ENCODE results near the gene SLC10A3.

The SLC10A3 gene

GRCh38 chrX:154439841-154440240 is 50.6 kb downstream of the SLC10A3 start:
- peaks cover 7% of the 10 kb centered on the region for H3K4me1 ChIP-seq (ENCODE audit: control insufficient read depth, insufficient read depth, low read length, poor library complexity, severe bottlenecking)
- WGBS, 2 experiments (ENCODE audit: insufficient coverage in 2 of 2), result 97% methylated on average over 6 of the region's 18 CpGs; no CpG with 5 or more reads in 1 of the 2 experiments
- no peak overlapping the region for H3K27ac ChIP-seq (ENCODE audit: low read depth, low read length, severe bottlenecking)
- no peak overlapping the region for H3K4me3 ChIP-seq (ENCODE audit: extremely low read depth, insufficient read depth, low read length, poor library complexity, severe bottlenecking)
- H3K9me3 ChIP-seq (ENCODE audit: control insufficient read depth, low read length), result no peaks in the 10 kb centered on the region
- peaks cover 43% of the 10 kb centered on the region for H3K36me3 ChIP-seq (ENCODE audit: control insufficient read depth, insufficient read depth, low read length)

- whole genome bisulfite sequencing, 2 experiments (ENCODE audit: insufficient coverage in 2 of 2), result 64 to 88% methylated on average over 10 to 13 of the region's 28 CpGs
- peaks cover 54% of the 10 kb centered on the region for H3K36me3 ChIP-seq (ENCODE audit: control insufficient read depth, insufficient read depth, low read length)
- peak overlapping the region; percentile 50 for H3K4me3 ChIP-seq (ENCODE audit: extremely low read depth, insufficient read depth, low read length, poor library complexity, severe bottlenecking)
- peaks cover 7% of the 10 kb centered on the region for H3K4me1 ChIP-seq (ENCODE audit: control insufficient read depth, insufficient read depth, low read length, poor library complexity, severe bottlenecking)
- no peaks in the 10 kb centered on the region for H3K9me3 ChIP-seq (ENCODE audit: control insufficient read depth, low read length)
- H3K27ac ChIP-seq (ENCODE audit: low read depth, low read length, severe bottlenecking), result no peak overlapping the region
Measured at GRCh38 chrX:154437971-154438893, 52.2 kb downstream of the SLC10A3 start.

All from mesodermal cell (in vitro differentiated cells).